HG03064 (cell line): Measurements from ENCODE around the gene AUTS2.
"Not testable (repeated sequence)": the region's sequence is repeated elsewhere in the genome, so short reads cannot be mapped to it uniquely, and the experiment has no call there.

Source experiments
- ATAC-seq: cut with Tn5 transposase; IDR thresholded peaks from one replicate; pipeline ENCODE4 v1.9.1; 2021; ENCODE audit warnings: low read depth; ENCODE audit not compliant: unreplicated experiment

The AUTS2 gene

GRCh38 chr7:70347463-70348254 is 749.4 kb downstream of the AUTS2 start:
- ATAC-seq, result peak; percentile 96

DNA sequence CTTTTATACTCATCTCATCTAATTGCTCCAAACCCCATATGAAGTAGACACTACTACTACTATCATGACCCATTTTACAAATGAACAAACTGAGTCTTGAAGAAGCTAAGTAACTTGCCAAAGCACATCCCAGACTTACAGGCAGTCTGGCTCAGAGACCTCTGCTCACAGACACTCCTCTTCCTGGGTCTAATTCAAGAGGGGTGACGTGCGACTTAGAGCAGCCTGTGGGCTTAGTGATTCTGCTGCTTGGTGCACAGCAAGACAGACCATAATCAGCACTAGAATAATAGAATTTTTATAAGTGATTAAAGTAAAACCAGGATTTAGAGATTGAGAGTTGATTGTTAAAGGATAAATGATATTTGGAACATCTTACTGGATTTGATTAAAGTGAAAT is 750.8 kb downstream of the AUTS2 start:
- no peak for ATAC-seq

GRCh38 chr7:70349819-70350218 is 751.5 kb downstream of the AUTS2 start:
- no peak for ATAC-seq

GRCh38 chr7:70352088-70352487 is 753.8 kb downstream of the AUTS2 start:
- no peak for ATAC-seq

DNA sequence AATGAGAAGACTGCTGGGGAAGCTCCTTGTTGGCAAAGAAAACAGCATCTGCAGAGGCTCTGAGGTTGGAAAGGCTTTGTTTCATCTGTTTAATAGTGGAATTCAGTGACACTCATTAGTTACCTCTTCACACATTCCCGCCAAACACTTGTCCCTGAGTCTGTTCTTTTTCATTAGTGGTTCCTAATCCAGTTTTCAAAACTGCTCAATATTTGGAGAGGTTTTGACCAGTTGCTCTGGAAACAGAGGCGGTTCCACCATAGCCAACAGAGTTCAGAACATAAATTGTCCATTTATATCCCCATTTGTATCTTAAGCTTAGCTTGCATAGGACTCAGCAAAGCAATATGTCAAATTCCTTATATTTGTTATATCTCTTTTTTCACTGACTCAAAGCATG is 754.6 kb downstream of the AUTS2 start:
- no peak for ATAC-seq

DNA sequence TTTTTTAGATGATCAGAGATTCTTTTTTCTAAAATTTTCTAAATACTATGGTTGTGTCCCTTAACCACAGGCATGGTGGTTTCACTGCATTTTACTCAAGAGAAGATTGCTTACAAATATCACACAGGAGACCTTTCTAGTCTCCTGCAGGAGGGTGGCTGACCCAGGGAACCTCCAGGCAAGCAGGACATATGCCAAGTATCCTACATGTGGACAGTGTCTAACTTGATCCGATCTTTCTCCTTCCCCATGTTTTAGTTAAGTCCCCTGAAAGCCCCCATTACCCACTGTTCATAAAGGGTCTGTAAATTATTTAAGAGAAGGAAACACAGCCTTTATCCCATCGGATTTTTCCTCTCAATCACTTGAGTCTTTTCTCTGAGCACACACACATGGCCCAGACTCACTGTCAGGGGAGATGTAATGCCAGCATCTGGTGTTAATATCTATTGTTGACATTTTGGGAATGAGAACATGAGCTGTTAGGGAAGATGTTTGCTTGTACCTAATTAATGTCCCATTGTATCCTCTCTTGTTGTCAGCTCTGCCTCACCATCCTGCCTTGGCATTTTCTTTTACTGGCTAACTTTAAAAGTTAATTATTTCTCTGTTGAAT is 755.2 kb downstream of the AUTS2 start:
- ATAC-seq, result no peak

DNA sequence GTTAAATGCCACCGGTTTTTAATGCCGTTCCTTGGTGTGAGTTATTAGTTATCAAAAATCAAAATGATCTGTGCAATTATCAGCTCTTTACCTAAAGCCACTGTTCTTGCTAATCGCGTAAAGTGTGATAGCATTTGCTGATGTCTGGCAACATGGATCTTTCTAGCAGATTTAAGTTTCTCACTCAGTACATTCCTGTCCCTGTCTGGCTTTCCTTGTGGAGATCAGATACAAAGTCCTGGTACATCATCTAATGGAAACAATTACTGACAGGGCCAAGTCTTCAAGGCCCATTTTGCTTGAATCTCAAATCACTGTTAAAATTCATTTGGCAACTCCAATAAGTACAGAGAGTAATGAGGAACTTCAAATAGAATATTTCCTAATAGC is 755.7 kb downstream of the AUTS2 start:
- ATAC-seq, result no peak

GRCh38 chr7:70354409-70355169 is 756.3 kb downstream of the AUTS2 start:
- ATAC-seq, result no peak

- no peak for ATAC-seq
These were observed 757.1 kb downstream of the AUTS2 start for GRCh38 chr7:70355198-70356020.

GRCh38 chr7:70356085-70356786 is 758.0 kb downstream of the AUTS2 start:
- ATAC-seq, result no peak

DNA sequence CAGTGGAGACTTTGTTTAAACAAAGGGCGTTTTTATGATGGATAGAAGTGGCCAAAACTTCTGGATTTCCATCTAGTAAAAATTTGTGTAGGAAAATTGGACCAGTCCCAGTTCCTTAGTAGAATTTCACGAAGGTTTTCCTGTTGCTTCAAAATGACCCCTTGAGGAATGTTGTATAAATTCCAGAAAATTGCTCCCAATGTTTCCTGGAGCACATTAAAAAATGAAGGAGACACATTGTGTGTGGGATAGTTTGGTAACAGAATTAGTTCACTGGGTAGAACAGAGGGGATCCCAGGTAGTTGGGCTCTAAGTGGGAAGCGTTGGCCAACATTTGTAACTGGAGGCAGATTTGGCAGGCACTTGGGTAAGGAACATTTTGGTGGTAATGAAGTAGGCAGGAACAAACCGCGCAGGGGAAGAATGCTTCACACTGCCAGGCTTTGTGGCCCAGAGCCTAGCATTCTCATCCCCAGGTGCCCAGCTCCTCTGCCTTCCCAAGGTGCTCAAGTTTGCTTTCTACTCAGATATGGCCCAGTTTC is 758.6 kb downstream of the AUTS2 start:
- ATAC-seq, result no peak

DNA sequence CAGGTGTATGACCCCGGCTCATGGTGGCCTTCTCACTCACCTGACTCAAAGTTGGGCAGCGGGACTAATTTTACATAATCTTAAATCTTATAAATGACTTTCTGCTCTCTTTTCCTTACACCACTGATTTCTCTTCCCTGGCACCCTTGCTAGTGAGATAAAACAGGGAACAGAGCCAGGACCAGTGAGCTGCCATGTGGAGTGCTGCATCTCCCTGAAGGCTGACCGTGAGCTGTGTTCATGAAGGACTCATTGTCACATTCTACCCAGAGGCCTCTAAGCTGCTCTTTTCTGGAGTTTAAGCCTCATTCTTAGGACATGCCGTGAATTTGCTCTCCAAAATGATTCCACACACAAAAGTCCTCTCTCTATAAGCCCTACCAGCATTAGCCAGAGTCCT is 762.3 kb downstream of the AUTS2 start:
- ATAC-seq, result no peak

- no peak for ATAC-seq
These were observed 763.5 kb downstream of the AUTS2 start for GRCh38 chr7:70361821-70362220.

GRCh38 chr7:70364393-70364792 is 766.1 kb downstream of the AUTS2 start:
- not testable (repeated sequence) for ATAC-seq

DNA sequence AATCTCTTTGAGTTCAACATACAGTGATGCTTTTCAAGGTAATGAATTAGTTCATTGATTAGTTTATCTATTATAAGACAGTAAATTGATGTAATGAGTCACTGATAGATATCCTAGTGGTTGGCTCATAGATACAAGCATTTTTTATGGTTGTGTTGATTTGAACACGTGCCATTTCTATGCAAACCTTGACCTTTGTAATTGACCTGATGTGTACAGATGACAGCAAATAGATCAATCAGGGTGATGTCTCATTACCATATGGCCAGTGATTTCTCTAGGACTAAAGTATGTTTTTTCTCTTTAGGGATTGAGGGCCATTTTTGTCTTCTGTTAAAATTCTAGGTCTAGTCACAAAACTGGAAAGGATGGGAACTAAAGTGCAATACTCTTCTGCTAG is 773.4 kb downstream of the AUTS2 start:
- ATAC-seq, result no peak

DNA sequence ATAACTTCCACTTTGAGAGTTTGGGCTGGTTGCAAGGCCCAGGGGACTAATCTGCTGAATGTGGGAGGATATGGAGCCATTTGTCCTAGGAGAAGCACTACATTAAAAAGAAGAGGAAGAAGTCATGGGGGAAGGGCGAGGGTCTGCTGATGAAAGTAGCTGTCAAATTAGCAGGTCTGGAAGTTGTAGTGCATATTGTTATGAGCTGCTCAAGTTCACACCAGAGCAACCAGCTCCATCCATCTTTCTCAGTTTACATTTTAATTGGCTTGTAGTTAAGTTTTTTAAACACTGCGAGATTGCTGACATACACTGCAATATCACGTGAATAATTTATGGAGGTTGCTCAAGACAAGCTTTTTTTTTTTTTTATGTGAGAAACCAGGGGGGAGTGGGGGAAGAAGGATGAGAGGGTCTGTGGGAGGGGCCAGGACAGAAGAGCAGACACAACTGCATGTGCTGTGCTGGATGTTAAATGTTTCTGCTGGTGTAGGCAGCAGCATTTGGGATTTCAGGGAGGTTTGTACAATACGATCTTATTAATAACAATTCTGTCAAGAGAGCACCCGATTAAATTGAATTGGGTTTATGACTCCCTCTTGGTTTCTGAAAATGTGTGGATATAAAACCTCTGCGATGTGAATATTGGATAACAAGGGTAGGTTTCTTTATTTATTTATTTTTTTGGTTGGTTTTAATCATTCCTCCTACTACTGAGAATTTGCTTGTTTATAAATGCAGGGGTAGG is 774.7 kb downstream of the AUTS2 start:
- no peak for ATAC-seq

- ATAC-seq, result no peak
These were observed 776.7 kb downstream of the AUTS2 start for GRCh38 chr7:70374772-70375533.

- ATAC-seq, result no peak
These were observed 778.3 kb downstream of the AUTS2 start for GRCh38 chr7:70376561-70377031.
